ENCODE data around the gene MON1B.

MON1B gene

GRCh38 chr16:77246150-77246549, 55.2 kb downstream of the MON1B start:
- no peak for DNase-seq (ENCODE audit: low read depth in 2 of 2)

GRCh38 chr16:77250400-77250799, 59.4 kb downstream of the MON1B start:
- no peak for DNase-seq (ENCODE audit: low read depth in 2 of 2)
